H1 (cell line): Measurements from ENCODE around the gene ADGRL4. TPM values are rescaled to one million over a fixed set of nuclear protein-coding genes. Genes with fewer than 3 reads are reported as not detected.

Experiments
- CTCF ChIP-seq, 3 experiments: IDR thresholded peaks; 1 replicate in 2 of 3; 2 replicates in 1 of 3; pipeline versions ENCODE4 v1.5.1 to v1.6.1; 2011; ENCODE audit warnings: low read length in 3 of 3, mild to moderate bottlenecking in 3 of 3, inconsistent platforms in 2 of 3, low read depth in 1 of 3, moderate library complexity in 1 of 3; ENCODE audit not compliant: insufficient read depth in 1 of 3; ENCODE audit errors: control extremely low read depth in 1 of 3
- polyA plus RNA-seq, 7 experiments: library from polyadenylated mRNA; depleted of rRNA in 3 of 7; stranded (reverse) in 5 of 7; unstranded in 2 of 7; fragments of >200 nt in 5 of 7; fragments of 200-250 nt in 2 of 7; gene quantifications; 1 replicate in 5 of 7; 2 replicates in 1 of 7; 4 replicates in 1 of 7; pipeline versions ENCODE4 v1.2.1 to v1.2.3, GENCODE V29; 2011 to 2013; ENCODE audit warnings: missing spikeins in 2 of 7, mixed read lengths in 2 of 7
- total RNA-seq: library from RNA; stranded (reverse); fragmentation: NEBNext Ultra II Directional; extraction: Animal tissue kit (Norgen Biotek cat#: 25700); gene quantifications from 2 replicates; pipeline ENCODE4 v1.2.1, GENCODE V29; 2021

ADGRL4 gene
- total and polyA plus RNA-seq, 2 of the 8 experiments (the other 6 are each of a cell fraction or from before 2014, with no cell fraction given), result 0.60 to 0.97 TPM

GRCh38 chr1:79042117-79042516 lies 35.6 kb upstream of the ADGRL4 start (continued):
- TF ChIP-seq CTCF (IDR thresholded peaks at IDR 0.05; ENCODE audit: control extremely low read depth in 1 of 3, insufficient read depth in 1 of 3, low read depth in 1 of 3, low read length in 3 of 3), result no peak
